HG03520 (cell line): Measurements from ENCODE around the gene SCN9A.

Experiments
- ATAC-seq: cut with Tn5 transposase; IDR thresholded peaks from one replicate; pipeline ENCODE4 v1.9.1; 2021; ENCODE audit warnings: mild to moderate bottlenecking, moderate library complexity; ENCODE audit not compliant: unreplicated experiment

SCN9A gene

GRCh38 chr2:166184789-166185188, 191.0 kb downstream of the SCN9A start:
- no peak for ATAC-seq

- ATAC-seq: no peak
These were observed 194.0 kb downstream of the SCN9A start for GRCh38 chr2:166181813-166182154.

GRCh38 chr2:166180951-166181812, 194.6 kb downstream of the SCN9A start:
- ATAC-seq: peak; percentile 95

- no peak for ATAC-seq
These were observed 196.5 kb downstream of the SCN9A start for GRCh38 chr2:166179201-166179600.

GRCh38 chr2:166173263-166173662, 202.5 kb downstream of the SCN9A start:
- no peak for ATAC-seq

- ATAC-seq: no peak
These were observed 204.5 kb downstream of the SCN9A start for GRCh38 chr2:166171216-166171615.

GRCh38 chr2:166170356-166170755, 205.4 kb downstream of the SCN9A start:
- ATAC-seq: peak; percentile 85

- no peak for ATAC-seq
These were observed 208.3 kb downstream of the SCN9A start for GRCh38 chr2:166167449-166167848.

- no peak for ATAC-seq
These were observed 212.0 kb downstream of the SCN9A start for GRCh38 chr2:166163775-166164174.

- ATAC-seq: no peak
These were observed 217.2 kb downstream of the SCN9A start for GRCh38 chr2:166158546-166158945.

- no peak for ATAC-seq
These were observed 218.2 kb downstream of the SCN9A start for GRCh38 chr2:166157578-166157977.

- no peak for ATAC-seq
These were observed 218.7 kb downstream of the SCN9A start for GRCh38 chr2:166156985-166157490.

- ATAC-seq: no peak
These were observed 220.2 kb downstream of the SCN9A start for GRCh38 chr2:166155589-166155988.

GRCh38 chr2:166154685-166155338, 220.9 kb downstream of the SCN9A start:
- ATAC-seq: no peak

GRCh38 chr2:166152064-166152463, 223.7 kb downstream of the SCN9A start:
- ATAC-seq: no peak

- no peak for ATAC-seq
These were observed 227.0 kb downstream of the SCN9A start for GRCh38 chr2:166148500-166149400.

GRCh38 chr2:166147883-166148282, 227.9 kb downstream of the SCN9A start:
- no peak for ATAC-seq
